ENCODE data around the gene APLN.
A peak's percentile ranks its signal among the peaks of the same experiment; 100 is the strongest.

DNA sequence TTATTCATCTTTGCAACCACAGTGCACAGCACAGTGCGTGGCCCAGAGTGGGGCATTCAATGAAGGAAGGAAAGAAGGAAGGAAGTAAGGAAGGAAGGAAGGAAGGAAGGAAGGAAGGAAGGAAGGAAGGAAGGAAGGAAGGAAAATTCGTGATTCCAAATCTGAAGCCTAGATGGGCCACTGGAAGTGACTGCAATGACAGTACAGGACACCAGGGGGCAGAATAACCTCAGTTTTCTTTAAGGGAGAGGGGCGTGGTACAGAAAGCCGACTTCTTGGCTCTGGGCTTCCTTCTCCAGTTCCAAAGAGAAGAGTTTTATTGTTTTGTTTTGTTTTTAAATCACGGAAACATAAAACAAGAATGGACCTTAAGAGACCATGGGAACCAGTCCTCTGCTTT lies 47.8 kb downstream of the APLN start:
- TF ChIP-seq, protein P1, sequence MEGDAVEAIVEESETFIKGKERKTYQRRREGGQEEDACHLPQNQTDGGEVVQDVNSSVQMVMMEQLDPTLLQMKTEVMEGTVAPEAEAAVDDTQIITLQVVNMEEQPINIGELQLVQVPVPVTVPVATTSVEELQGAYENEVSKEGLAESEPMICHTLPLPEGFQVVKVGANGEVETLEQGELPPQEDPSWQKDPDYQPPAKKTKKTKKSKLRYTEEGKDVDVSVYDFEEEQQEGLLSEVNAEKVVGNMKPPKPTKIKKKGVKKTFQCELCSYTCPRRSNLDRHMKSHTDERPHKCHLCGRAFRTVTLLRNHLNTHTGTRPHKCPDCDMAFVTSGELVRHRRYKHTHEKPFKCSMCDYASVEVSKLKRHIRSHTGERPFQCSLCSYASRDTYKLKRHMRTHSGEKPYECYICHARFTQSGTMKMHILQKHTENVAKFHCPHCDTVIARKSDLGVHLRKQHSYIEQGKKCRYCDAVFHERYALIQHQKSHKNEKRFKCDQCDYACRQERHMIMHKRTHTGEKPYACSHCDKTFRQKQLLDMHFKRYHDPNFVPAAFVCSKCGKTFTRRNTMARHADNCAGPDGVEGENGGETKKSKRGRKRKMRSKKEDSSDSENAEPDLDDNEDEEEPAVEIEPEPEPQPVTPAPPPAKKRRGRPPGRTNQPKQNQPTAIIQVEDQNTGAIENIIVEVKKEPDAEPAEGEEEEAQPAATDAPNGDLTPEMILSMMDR (IDR thresholded peaks at IDR 0.05 in 8 of 11, conservative IDR thresholded peaks at IDR 0.05 in 3 of 11): peak; percentile 60 to 96 (median 82)
- no peak for TF ChIP-seq POLR2AphosphoS5 (IDR thresholded peaks at IDR 0.05)

Measured in spleen (tissue), 7 donors.